HS-5 (cell line): ENCODE data around the gene KIF1B.
"Not testable (repeated sequence)": the region's sequence is repeated elsewhere in the genome, so short reads cannot be mapped to it uniquely, and the experiment has no call there.

Experiments used
- DNase-seq: peaks from one replicate; pipeline ENCODE4 v3.0.0-alpha.2; 2012; ENCODE audit warnings: low read depth

Gene KIF1B

GRCh38 chr1:10237157-10237539 is 26.8 kb downstream of the KIF1B start:
- no peak for DNase-seq

DNA sequence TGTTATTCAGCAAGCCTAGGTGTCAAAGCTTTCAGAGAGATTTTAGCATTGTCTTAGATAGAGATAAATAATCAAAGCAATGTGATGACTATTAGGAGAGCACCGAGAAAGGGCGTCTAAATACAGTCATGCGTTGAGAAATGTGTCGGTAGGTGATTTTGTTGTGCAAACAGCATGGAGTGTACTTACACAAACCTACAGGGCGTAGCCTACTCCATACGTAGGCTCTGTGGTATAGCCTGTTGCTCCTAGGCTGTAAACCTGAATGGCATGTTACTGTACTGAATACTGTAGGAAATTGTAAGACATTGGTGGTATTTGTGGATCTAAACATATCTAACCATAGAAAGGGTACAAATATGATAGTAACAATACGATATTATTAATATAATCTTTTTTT is 31.8 kb downstream of the KIF1B start:
- no peak for DNase-seq

GRCh38 chr1:10242811-10243210 is 32.4 kb downstream of the KIF1B start:
- no peak for DNase-seq

GRCh38 chr1:10245674-10246073 is 35.3 kb downstream of the KIF1B start:
- DNase-seq = no peak

DNA sequence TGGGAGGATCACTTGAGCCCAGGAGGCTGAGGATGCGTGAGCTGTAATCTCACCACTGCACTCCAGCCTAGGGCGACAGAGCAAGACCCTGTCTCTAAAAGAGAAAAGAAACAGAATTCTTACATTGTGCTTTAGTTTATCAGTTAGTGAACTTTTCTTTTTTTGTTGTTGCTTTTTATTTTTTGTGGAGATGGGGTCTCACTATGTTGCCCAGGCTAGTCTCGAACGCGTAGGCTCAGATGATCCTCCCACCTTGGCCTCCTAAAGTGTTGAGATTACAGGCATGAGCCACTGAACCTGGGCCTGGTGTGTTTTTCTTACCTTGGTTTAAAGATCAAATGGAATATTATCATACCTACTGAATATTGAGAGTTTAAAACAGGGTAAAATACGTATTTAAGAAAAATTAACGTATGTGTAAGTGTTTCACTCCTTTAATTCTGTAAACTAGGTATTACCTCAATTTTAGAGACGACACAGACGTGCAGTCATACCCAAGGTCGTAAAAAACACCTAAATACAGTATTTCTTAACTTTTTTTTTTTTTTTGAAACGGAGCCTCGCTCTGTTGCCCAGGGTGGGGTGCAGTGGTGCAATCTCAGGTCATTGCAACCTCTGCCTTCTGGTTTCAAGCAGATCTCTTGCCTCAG is 39.6 kb downstream of the KIF1B start:
- DNase-seq = no peak

DNA sequence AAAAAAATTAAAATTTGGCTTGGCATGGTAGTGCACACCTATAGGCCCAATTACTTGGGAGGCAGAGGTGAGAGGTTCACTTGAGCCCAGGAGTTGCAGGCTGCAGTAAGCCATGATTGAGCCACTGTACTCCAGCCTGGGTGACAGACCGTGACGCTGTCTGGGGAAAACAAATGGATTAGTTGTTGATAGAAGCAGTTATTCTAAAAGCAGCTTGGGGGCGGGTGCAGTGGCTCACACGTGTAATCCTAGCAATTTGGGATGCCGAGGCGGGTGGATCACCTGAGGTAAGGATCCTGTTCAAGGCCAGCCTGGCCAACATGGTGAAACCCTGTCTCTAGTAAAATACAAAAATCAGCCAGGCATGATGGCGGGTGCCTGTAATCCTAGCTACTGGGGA is 40.3 kb downstream of the KIF1B start:
- no peak for DNase-seq

DNA sequence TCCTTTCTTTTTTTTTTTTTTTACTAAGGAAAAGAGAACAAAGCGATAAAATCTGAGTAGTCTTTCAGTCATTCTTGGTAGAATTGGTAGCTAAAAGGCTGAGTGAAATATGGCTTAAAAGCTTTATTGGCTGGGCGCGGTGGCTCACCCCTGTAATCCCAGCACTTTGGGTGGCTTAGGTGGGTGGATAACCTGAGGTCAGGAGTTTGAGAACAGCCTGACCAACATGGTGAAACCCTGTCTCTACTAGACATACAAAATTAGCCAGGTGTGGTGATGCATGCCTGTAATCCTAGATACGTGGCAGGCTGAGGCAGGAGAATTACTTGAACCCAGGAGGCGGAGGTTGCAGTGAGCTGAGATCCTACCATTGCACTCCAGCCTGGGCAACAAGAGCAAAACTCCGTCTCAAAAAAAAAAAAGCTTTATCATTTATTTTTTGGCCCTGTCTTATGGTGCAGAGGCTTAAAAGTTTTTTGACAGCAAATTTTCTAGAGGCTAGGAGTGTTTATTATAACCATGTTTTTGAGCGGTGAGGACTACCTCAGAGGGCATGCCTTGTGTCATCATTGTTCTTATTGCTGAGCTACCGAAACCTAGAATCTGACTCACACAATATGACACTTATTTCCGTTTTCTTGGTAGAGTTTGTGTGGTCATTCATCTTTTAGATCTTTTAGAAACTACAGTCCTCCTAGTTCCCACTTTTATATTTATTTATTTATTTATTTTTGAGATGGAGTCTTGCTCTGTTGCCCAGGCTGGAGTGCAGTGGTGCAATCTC is 41.1 kb downstream of the KIF1B start:
- peak; percentile 26 for DNase-seq

DNA sequence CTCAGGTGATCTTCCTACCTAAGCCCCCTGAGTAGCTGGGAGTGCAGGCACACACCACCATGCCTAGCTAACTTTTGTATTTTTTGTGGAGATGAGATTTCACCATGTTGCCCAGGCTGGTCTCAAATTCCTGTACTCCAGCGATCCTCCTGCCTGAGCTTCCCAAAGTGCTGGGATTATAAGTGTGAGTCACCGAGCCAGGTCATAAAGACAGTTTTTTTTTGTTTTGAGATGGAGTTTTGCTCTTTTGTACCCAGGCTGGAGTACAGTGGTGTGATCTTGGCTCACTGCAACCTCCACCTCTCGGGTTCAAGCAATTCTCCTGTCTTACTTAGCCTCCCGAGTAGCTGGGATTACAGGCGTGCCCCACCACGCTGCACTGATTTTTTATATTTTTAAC is 42.1 kb downstream of the KIF1B start:
- peak; percentile 19 for DNase-seq

DNA sequence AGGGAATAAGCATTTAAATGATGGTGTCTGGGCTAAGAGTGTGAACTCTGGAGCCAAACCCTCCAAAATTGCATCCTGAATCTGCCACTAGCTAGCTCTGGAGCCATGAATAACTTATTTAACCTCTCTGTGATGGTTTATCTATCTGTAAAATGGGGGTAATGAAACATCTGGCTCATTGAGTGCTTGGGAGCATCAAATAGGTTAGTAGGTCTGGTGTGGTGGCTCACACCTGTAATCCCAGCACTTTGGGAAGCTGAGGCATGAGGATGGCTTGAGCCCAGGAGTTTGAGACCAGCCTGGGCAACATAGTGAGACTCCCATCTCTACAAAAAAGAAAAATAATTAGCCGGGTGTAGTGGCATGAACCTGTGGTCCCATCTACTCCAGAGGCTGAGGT is 42.8 kb downstream of the KIF1B start:
- no peak for DNase-seq

DNA sequence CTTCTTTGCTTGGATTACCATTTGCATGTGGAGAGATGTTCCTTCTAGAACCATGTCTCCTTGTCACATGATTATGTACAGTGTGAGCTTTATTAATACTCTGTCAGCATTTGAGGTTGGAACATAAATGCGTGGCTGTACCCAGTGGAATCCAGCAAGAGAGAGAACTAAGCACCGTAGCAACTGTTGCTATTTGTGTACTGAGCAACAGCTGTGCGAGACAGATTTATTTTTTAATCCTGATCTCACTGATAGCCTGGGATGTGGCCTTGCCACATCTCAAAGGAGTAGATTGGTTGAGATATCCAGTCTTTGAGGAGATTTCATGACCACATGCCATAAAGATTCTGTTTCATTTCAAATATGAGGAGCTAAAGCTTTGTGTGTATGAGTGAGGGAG is 43.4 kb downstream of the KIF1B start:
- DNase-seq = no peak

GRCh38 chr1:10257851-10258250 is 47.5 kb downstream of the KIF1B start:
- no peak for DNase-seq

DNA sequence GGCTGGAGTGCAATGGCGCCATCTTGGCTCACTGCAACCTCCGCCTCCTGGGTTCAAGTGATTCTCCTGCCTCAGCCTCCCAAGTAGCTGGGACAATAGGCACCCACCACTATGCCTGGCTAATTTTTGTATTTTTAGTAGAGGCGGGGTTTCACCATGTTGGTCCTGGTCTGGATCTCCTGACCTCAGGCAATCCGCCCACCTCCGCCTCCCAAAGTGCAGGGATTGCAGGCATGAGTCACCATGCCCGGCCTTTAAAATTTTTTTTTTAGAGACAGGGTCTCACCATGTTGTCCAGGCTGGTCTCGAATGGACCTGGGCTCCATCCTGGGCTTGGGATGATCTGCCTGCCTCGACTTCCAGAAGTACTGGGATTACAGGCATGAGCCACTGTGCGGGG is 49.2 kb downstream of the KIF1B start:
- not testable (repeated sequence) for DNase-seq

- no peak for DNase-seq
Measured at GRCh38 chr1:10263450-10264082, 53.2 kb downstream of the KIF1B start.

DNA sequence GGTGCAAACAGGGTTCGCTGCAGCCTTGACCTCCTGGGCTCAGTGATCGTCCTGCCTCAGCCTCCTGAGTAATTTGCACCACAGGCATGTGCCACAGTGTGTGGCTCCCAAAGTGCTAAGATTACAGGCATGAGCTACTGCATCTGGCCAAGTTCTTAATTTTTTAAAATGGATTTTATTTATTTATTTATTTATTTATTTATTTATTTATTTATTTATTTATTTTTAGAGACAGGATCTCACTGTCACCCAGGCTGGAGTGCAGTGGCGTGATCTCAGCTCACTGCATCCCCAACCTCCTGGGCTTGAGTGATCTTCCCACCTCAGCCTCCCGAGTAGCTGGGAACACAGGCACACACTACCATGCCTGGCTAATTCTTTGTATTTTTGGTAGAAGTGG is 54.7 kb downstream of the KIF1B start:
- DNase-seq = no peak

GRCh38 chr1:10265900-10266299 is 55.5 kb downstream of the KIF1B start:
- DNase-seq = no peak

DNA sequence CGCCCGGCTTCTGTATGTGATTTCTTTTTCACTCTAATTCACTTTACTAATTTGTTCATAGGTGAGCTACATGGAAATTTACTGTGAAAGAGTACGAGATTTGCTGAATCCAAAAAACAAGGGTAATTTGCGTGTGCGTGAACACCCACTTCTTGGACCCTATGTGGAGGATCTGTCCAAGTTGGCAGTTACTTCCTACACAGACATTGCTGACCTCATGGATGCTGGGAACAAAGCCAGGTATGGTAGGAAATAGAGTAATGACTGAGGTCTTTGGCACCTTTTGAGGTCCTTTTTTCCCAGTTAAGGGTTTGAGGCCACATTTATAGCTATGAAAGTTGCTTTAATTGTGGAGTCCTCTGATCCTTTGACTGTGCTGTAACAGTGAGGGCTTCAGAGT is 56.9 kb downstream of the KIF1B start:
- DNase-seq = no peak

- DNase-seq = no peak
Measured at GRCh38 chr1:10267921-10268320, 57.6 kb downstream of the KIF1B start.

- no peak for DNase-seq
Measured at GRCh38 chr1:10271090-10271489, 60.7 kb downstream of the KIF1B start.

DNA sequence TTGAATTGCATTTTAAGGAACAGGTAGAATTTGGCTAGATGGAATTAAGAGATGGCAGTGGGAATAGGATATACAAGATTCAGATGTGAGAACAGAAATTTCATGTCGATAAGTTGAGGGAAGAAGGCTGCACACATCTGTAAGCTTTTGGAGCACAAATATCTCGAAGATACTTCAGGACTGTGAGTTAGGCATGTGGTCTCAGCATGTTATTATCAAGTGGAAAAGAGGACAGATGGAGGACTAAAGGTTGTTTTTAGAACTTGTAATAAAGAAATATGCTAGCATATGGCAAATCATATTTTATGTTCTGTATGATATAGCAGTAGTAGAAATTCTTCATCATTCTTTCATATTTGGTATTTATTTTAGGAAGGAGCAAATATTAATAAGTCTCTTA is 61.5 kb downstream of the KIF1B start:
- DNase-seq = no peak

DNA sequence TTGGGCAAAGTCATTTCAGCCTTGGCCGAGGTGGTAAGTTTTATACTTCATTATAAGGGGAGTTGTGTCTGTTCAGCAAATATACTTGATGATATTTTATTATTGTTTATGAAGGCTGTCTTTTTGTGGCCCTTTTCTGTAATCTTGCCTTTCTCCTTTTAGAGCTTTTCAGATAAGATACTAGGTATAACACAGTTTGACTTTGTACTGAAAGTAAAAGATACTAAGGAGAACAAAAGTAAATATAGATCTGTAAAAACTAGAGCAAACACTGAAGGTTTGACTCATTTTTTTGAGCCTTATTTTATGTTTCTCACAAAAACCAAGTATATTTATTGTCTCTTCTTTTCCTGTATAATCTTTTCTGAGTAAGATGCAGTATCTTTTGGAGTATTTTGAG is 61.9 kb downstream of the KIF1B start:
- no peak for DNase-seq

GRCh38 chr1:10278880-10279279 is 68.5 kb downstream of the KIF1B start:
- no peak for DNase-seq

- DNase-seq = peak; percentile 30
Measured at GRCh38 chr1:10280439-10281350, 70.3 kb downstream of the KIF1B start.
